Keratinocyte (primary cell): ENCODE measurements around the gene P4HA3.

Source experiments
- CTCF ChIP-seq, 3 experiments: IDR thresholded peaks in 1 of 3; conservative IDR thresholded peaks in 1 of 3; optimal IDR thresholded peaks in 1 of 3; 2 replicates in 2 of 3; 3 replicates in 1 of 3; pipeline versions ENCODE3 to v1.5.1; 2011; ENCODE audit warnings: low read length in 3 of 3, mild to moderate bottlenecking in 3 of 3, moderate library complexity in 2 of 3, control low read depth in 1 of 3, inconsistent platforms in 1 of 3; ENCODE audit not compliant: insufficient read depth in 2 of 3; ENCODE audit errors: extremely low read depth in 1 of 3
- EZH2 ChIP-seq: IDR thresholded peaks from one replicate; pipeline ENCODE4 v1.6.1; 2012; ENCODE audit warnings: inconsistent platforms, mild to moderate bottlenecking, low read length, moderate library complexity

GRCh38 chr11:74338963-74339362 is 27.5 kb upstream of the P4HA3 start:
- no peak for TF ChIP-seq EZH2
- TF ChIP-seq CTCF (optimal IDR thresholded peaks at IDR 0.05 in 1 of 3, IDR thresholded peaks at IDR 0.05 in 1 of 3, conservative IDR thresholded peaks at IDR 0.05 in 1 of 3; ENCODE audit: extremely low read depth in 1 of 3, insufficient read depth in 2 of 3, low read length in 3 of 3): no peak
